A673 (cell line): Measurements from ENCODE around the gene EFCAB7. TPM values are rescaled to one million over a fixed set of nuclear protein-coding genes. Genes with fewer than 3 reads are reported as not detected.
"Not testable (repeated sequence)": the region's sequence is repeated elsewhere in the genome, so short reads cannot be mapped to it uniquely, and the experiment has no call there.

ENCODE experiments used
- BruUV-seq: library from RNA; stranded (reverse); fragments of 400-500 nt; replicated peaks from 2 replicates; lab custom pipeline; 2021; lab: Mats Ljungman, UMichigan
- CTCF ChIA-PET: fragments of 300-600 bp; sonication (Branson Sonifier 250); formaldehyde crosslinking; loops from one replicate; lab custom pipeline; 2022; ENCODE audit warnings: antibody characterized with exemption; lab: Charles Lee
- POLR2A ChIA-PET: fragments of 300-600 bp; sonication (Branson Sonifier 250); formaldehyde crosslinking; loops from one replicate; lab custom pipeline; 2022; ENCODE audit warnings: antibody characterized with exemption; ENCODE audit not compliant: low non-redundant PET; lab: Charles Lee
- DNase-seq: peaks from one replicate; pipeline ENCODE4 v3.0.0-alpha.2; 2015; ENCODE audit warnings: low spot score
- H3K27ac ChIP-seq: fragments of 200-600 bp; sonication (generic); 2 replicates; pipeline ENCODE4 v1.5.1; 2016; ENCODE audit warnings: mixed run types, low read depth, mild to moderate bottlenecking, mixed read lengths, antibody characterized with exemption, low read length; ENCODE audit not compliant: poor library complexity, severe bottlenecking
- H3K27me3 ChIP-seq: fragments of 200-600 bp; sonication (generic); replicated peaks from 2 replicates; pipeline ENCODE4 v1.6.1; 2017; ENCODE audit warnings: mixed run types, low read depth, mild to moderate bottlenecking, mixed read lengths, antibody characterized with exemption, low read length; ENCODE audit not compliant: insufficient read depth, poor library complexity
- H3K36me3 ChIP-seq: fragments of 200-600 bp; sonication (generic); 2 replicates; pipeline ENCODE4 v1.6.1; 2016; ENCODE audit warnings: mixed run types, mild to moderate bottlenecking, mixed read lengths, antibody characterized with exemption, low read length; ENCODE audit not compliant: insufficient read depth, poor library complexity, severe bottlenecking
- H3K4me1 ChIP-seq: fragments of 200-600 bp; sonication (generic); 2 replicates; pipeline ENCODE4 v1.6.1; 2017; ENCODE audit warnings: mixed run types, mild to moderate bottlenecking, mixed read lengths, antibody characterized with exemption, low read length; ENCODE audit not compliant: insufficient read depth, poor library complexity, severe bottlenecking
- H3K4me3 ChIP-seq: fragments of 200-600 bp; sonication (generic); 2 replicates; pipeline ENCODE4 v1.5.1; 2016; ENCODE audit warnings: low read depth, mixed run types, mild to moderate bottlenecking, mixed read lengths, low read length; ENCODE audit not compliant: poor library complexity, severe bottlenecking
- H3K9me3 ChIP-seq: fragments of 200-600 bp; sonication (generic); 2 replicates; pipeline ENCODE4 v1.6.1; 2016; ENCODE audit warnings: mixed run types, low read depth, mild to moderate bottlenecking, mixed read lengths, antibody characterized with exemption, low read length; ENCODE audit not compliant: poor library complexity, severe bottlenecking
- CTCF ChIP-seq: fragments of 300-800, 200-600 bp; sonication (generic); conservative IDR thresholded peaks from 2 replicates; pipeline ENCODE4 v1.5.1; 2017; ENCODE audit warnings: low read depth, mild to moderate bottlenecking, antibody characterized with exemption, low read length, moderate library complexity, mixed read lengths
- EZH2 ChIP-seq: fragments of 200-600 bp; sonication (generic); IDR thresholded peaks from 2 replicates; pipeline ENCODE4 v1.6.1; 2017; ENCODE audit warnings: borderline replicate concordance, low read depth, mild to moderate bottlenecking, mixed read lengths, antibody characterized with exemption, low read length; ENCODE audit not compliant: poor library complexity, severe bottlenecking
- intact Hi-C: fragments of 100-400 bp; cut with micrococcal nuclease; formaldehyde crosslinking; loops from one replicate; pipeline ENCODE4 v1.10.0; 2022; ENCODE audit not compliant: unreplicated experiment
- total RNA-seq: library from RNA; stranded (reverse); gene quantifications from 2 replicates; pipeline ENCODE4 v1.2.3, GENCODE V29; 2021

The EFCAB7 gene
- total RNA-seq, 1 experiment from 2014 or later, result 21.6 TPM

- CTCF ChIA-PET, result no interaction called here
- no peaks in the 10 kb centered on the region for H3K4me1 ChIP-seq
- no peaks in the 10 kb centered on the region for H3K27me3 ChIP-seq
- H3K27ac ChIP-seq, result no peak overlapping the region
- H3K36me3 ChIP-seq, result no peaks in the 10 kb centered on the region
- DNase-seq, result no peak
- POLR2A ChIA-PET, result no interaction called here
- no TSS peak for BruUV-seq
- intact Hi-C loops, result no loop called here
- TF ChIP-seq EZH2, result no peak
- TF ChIP-seq CTCF, result no peak
- no peaks in the 10 kb centered on the region for H3K9me3 ChIP-seq
- no peak overlapping the region for H3K4me3 ChIP-seq
Measured at GRCh38 chr1:63563745-63564144, 40.4 kb downstream of the EFCAB7 start.

GRCh38 chr1:63569068-63569467 is 45.7 kb downstream of the EFCAB7 start:
- ChIA-PET POLR2A (no interaction called here), CTCF (no interaction called here)
- no peak for TF ChIP-seq EZH2
- TF ChIP-seq CTCF, result no peak
- no peaks in the 10 kb centered on the region for H3K9me3 ChIP-seq
- no peak overlapping the region for H3K4me3 ChIP-seq
- no peak for DNase-seq
- no peaks in the 10 kb centered on the region for H3K36me3 ChIP-seq
- no TSS peak for BruUV-seq
- no peaks in the 10 kb centered on the region for H3K27me3 ChIP-seq
- intact Hi-C loops, result no loop called here
- no peak overlapping the region for H3K27ac ChIP-seq
- H3K4me1 ChIP-seq, result no peaks in the 10 kb centered on the region

- Histone ChIP-seq H3K27me3 (no peaks in the 10 kb centered on the region), H3K9me3 (no peaks in the 10 kb centered on the region), H3K4me1 (no peaks in the 10 kb centered on the region), H3K4me3 (no peak overlapping the region), H3K27ac (no peak overlapping the region), H3K36me3 (no peaks in the 10 kb centered on the region)
- ChIA-PET CTCF (no interaction called here), POLR2A (no interaction called here)
- no peak for TF ChIP-seq EZH2
- intact Hi-C loops, result no loop called here
- DNase-seq, result no peak
- no TSS peak for BruUV-seq
Measured at GRCh38 chr1:63569640-63570316, 46.5 kb downstream of the EFCAB7 start.

- H3K9me3 ChIP-seq, BruUV-seq, DNase-seq, H3K27me3 ChIP-seq, CTCF ChIA-PET, H3K27ac ChIP-seq, intact Hi-C loops, H3K4me3 ChIP-seq, POLR2A ChIA-PET, H3K4me1 ChIP-seq, H3K36me3 ChIP-seq: not testable (repeated sequence)
Measured at GRCh38 chr1:63572686-63573085, 49.4 kb downstream of the EFCAB7 start.

- POLR2A ChIA-PET, CTCF ChIA-PET, BruUV-seq, H3K9me3 ChIP-seq, H3K27me3 ChIP-seq, H3K4me1 ChIP-seq, H3K36me3 ChIP-seq, DNase-seq, intact Hi-C loops, H3K4me3 ChIP-seq, H3K27ac ChIP-seq: not testable (repeated sequence)
Measured at GRCh38 chr1:63574203-63574796, 51.0 kb downstream of the EFCAB7 start.
